Endometrium (tissue), 2 donors: ENCODE measurements around the gene MGMT.
"Not testable (repeated sequence)": the region's sequence is repeated elsewhere in the genome, so short reads cannot be mapped to it uniquely, and the experiment has no call there.

ENCODE experiments used
- FAIRE-seq: peaks from 2 replicates; lab custom pipeline; 2012; peaks lifted over from hg19 to GRCh38; lab: Jason Lieb, UNC
- donor health status: control.
- donor health status: control.

The MGMT gene

DNA sequence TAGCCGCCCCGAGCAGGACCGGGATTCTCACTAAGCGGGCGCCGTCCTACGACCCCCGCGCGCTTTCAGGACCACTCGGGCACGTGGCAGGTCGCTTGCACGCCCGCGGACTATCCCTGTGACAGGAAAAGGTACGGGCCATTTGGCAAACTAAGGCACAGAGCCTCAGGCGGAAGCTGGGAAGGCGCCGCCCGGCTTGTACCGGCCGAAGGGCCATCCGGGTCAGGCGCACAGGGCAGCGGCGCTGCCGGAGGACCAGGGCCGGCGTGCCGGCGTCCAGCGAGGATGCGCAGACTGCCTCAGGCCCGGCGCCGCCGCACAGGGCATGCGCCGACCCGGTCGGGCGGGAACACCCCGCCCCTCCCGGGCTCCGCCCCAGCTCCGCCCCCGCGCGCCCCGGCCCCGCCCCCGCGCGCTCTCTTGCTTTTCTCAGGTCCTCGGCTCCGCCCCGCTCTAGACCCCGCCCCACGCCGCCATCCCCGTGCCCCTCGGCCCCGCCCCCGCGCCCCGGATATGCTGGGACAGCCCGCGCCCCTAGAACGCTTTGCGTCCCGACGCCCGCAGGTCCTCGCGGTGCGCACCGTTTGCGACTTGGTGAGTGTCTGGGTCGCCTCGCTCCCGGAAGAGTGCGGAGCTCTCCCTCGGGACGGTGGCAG, at the start of gene MGMT:
TSS of gene MGMT (plus strand) at position 539 of the 656 bp plus-strand sequence.
- no peak for FAIRE-seq

GRCh38 chr10:129417870-129418269, 49.2 kb upstream of the MGMT start:
- FAIRE-seq, result no peak

DNA sequence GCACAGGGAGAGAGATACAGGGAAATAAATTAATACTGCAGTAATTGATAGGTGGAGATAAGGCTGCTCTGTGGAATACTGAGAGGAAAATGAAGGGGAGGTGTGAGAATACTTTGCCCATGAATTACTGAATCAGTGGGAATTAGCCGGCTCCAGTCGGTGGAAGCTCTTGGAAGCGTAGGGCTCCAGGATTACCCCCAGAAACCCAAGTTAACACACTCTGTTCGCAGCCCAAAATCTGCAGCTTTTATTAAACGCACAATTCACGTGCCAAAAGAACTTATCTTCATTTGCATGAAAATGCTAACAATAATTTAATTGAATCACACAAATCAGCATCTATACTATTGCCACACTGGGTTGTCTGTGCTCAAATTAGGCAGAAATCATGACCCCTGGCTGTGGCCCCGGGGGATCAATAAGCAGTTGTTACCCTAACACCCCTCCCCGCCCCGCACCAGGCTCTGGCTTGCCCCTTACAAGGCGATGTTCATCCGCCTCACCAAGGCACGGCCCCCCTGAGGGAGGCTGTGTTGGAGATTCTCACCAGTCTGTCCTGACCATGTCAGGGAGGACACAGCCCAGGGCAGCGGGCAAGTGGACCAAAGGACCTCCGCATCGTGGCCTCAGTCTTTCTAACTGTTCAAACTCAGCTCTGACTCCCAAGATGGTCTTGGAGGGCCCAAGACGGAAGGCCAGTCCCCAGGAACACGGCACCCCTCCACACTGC, 48.4 kb upstream of the MGMT start:
- FAIRE-seq, result no peak

- FAIRE-seq, result no peak
Observed at GRCh38 chr10:129419397-129419796, 47.6 kb upstream of the MGMT start.

DNA sequence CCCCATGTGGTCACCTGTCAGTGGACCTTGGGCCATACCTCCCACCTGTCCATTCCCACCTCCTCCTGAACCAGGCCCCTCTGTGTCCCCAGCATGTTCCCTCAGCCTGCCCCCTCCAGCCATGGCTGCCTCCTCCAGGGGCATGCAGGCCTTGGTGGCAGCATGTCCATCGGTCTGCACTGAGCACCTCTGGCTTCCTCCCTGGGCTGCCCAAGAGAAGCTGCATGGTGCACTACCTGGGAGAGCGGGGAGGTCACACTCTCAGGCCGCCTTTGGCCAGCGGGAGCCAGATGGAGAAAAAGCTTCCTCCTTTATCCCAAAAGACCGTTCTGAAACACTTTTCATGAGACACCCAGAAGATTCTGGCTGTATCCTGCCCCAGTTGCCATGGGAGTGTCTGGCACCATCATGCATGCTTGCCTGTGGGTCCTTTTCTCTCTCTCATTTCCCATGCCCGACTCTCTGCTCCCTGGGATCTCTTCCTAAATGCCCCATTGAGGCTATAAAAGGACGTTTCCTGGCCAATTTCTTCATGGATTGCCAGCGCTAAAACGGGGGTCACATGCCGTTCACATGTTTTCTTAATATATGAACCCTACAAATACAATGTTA, 45.5 kb upstream of the MGMT start:
- no peak for FAIRE-seq

- FAIRE-seq, result no peak
Observed at GRCh38 chr10:129424978-129425377, 42.1 kb upstream of the MGMT start.

GRCh38 chr10:129426606-129427005, 40.4 kb upstream of the MGMT start:
- FAIRE-seq, result no peak

DNA sequence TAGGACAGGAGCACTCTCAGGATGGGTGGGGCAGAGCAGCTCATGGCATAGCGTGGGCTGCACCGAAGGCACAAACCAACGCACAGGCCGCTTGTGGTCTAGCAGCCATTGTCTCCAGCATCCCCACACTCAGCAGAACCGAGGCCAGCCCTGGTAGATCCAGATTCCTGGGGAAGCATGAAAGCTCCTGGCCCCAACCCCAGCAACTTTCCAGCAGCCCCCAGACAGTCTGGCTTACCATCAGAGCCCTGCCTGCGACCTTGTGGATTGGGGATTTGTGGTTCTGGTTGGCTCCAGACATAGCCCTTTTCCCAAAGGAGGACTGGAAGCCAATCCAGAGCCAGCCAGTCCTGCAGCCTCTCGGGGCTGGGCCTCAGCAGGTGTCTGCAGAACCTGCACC, 33.8 kb upstream of the MGMT start:
- no peak for FAIRE-seq

- FAIRE-seq, result not testable (repeated sequence)
Observed at GRCh38 chr10:129435724-129436123, 31.3 kb upstream of the MGMT start.

DNA sequence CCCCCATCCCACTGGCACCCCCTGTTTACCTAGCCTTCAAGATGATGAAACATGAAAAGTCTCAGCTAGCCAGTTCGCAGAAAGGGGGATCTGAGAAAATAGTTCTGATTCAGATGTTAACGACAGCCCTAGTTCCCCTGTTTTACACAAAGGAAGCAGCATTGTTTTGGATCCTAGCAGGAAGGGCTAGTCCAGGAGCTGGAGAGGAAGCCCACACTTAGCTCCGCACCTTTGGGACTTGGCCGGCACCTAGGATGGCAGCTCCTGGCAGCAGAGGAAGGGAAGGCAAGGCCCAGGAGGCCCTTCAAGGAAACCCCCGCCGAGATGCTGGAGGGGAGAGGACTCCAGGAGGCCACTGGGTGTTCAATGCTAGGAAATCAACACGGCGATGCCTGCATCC, 29.0 kb upstream of the MGMT start:
- FAIRE-seq, result no peak

DNA sequence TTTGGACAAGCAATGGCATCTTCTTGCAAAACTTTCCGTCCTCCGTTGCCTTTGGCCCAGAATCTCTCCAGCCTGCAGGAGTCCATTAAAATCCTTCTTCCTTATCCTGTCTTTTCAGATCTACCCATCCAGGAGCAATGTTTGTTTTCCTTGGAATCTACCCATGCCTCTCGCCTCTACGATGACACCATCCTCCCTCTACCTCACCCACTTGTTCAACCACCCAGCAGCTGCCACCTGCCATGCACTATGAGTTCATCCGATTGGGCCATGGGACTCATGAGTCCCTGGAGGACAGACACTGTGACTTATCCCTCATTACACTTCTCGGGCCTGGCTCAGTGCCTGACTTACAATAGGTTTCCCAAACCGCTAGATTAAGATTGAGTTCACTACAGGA, 26.8 kb upstream of the MGMT start:
- no peak for FAIRE-seq

DNA sequence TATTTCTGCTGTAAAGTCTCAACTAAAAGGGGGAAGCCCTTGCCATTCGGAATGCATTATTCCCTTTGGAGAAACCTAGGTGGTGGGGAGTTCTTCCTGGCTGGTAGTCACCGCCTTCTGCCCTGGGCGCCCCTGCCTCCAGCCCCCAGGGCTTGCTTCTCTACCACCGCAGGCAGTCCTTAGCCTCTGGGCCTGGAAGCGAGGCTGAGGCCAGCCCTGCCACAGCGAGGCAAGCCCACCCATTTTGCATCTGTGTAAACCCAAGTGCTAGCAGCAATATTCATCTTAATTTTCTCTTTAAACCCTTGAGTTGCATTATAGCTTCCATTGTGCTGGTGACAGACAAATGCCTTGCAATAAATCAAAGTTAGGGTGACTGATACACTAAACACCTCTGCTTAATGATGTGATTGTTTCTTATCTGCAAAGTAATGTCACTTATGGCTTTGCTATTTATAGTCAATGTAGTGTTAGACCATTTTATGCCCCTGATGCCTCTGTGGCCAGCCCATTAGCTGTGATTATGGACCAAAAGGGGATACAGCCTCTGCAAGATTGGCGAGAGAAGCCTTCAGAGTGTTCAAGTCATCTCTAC, 26.2 kb upstream of the MGMT start:
- FAIRE-seq, result no peak

DNA sequence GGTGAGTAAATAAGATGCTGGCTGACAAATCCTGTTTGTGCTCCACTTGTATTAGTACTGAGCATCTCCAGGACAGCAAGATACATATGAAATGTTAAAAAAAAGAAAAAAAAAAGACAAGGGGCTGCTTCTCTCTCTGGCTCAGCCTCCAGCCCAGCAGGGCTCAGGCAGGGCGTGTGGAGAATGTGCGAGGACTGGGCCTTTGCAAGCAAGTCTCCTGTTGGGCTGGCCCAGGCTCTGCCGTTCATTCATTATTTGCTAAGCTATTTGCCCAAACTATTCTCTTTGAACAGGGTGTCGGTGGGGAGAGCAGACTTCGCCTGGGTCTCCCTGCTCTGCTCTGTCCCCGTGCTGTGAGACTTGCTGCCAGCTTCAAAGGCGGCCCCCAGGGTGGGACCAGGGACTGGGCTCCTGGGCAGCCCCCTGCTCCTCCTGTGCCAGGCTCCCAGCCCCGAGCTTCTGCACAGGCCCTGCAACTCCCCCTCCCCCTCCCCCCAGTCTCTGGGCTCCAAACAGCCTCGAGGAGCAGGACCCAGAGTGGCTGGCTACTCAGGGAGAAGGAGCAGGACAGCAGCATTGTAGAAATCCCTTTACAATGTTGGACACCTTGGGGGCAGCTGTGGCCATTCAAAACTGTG, 25.6 kb upstream of the MGMT start:
- no peak for FAIRE-seq

GRCh38 chr10:129442866-129443265, 24.2 kb upstream of the MGMT start:
- no peak for FAIRE-seq

GRCh38 chr10:129444359-129444758, 22.7 kb upstream of the MGMT start:
- FAIRE-seq, result no peak

DNA sequence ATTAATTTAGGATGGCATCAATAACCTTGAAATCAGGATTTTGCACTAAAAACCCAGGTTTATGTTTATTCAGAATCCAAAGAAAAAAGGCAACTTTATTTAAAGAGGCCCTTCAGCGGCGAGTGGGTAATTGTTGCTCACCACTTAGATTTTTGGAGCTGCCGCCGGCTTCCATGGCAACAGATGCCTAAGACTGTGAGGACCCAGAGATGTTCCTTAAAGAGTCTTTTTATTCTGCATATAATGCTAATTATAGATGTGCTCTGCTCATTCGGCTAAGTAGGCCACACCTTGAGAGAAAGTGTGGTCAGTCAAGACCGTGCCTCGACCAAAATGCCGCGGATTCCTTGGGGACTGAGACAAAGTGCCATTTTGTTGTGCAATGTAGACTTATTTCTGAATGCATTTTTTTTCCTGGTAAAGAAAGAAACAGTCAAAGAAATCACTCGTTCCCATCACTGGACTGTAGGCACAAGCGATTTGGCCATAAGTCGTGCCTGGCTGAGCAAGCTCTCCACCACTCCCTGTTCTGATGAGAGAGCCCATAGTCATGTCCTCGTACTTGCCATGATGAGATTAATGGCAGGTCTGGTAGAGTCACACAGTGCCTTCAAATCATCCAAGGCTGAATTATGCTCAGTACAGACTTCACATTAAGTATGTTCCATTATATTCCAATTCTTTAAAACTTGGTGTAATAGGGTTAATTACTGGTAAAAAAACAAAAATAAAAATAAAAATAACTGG, 21.4 kb upstream of the MGMT start:
- FAIRE-seq, result no peak

GRCh38 chr10:129446183-129446581, 20.9 kb upstream of the MGMT start:
- FAIRE-seq, result no peak

GRCh38 chr10:129447486-129447885, 19.6 kb upstream of the MGMT start:
- no peak for FAIRE-seq

GRCh38 chr10:129448086-129448485, 19.0 kb upstream of the MGMT start:
- no peak for FAIRE-seq

DNA sequence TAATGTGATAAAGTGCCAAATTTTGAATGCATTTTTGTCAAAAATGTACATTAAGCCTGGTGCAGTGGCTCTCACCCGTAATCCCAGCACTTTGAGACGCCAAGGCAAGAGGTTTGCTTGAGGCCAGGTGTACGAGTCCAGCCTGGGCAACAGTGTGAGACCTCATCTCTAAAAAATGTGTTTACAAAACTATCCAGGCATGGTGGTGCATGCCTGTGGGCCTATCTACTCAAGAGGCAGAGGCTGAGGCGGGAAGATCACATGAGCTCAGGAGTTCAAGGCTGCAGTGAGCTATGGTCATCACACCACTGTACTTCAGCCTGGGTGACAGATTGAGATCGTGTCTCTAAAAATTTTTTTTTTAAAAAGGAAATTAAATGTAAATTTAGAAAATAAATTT, 18.5 kb upstream of the MGMT start:
- no peak for FAIRE-seq

- no peak for FAIRE-seq
Observed at GRCh38 chr10:129449893-129450292, 17.1 kb upstream of the MGMT start.

GRCh38 chr10:129450391-129450790, 16.6 kb upstream of the MGMT start:
- no peak for FAIRE-seq
